ENCODE measurements around the gene COTL1.

COTL1 gene

GRCh38 chr16:84617791-84618580 is at the start of gene COTL1:
COTL1 (minus strand) TSS chr16:84618078; CDS start chr16:84617914, 164 bp downstream.
- peak; percentile 97 for DNase-seq

GRCh38 chr16:84665843-84666242 is 48.0 kb upstream of the COTL1 start:
- DNase-seq, result no peak

- no peak for DNase-seq
Observed at GRCh38 chr16:84665359-84665758, 47.5 kb upstream of the COTL1 start.

- no peak for DNase-seq
Observed at GRCh38 chr16:84663433-84664101, 45.7 kb upstream of the COTL1 start.

- no peak for DNase-seq
Observed at GRCh38 chr16:84662471-84662870, 44.6 kb upstream of the COTL1 start.

- no peak for DNase-seq
Observed at GRCh38 chr16:84661418-84662060, 43.7 kb upstream of the COTL1 start.

- no peak for DNase-seq
Observed at GRCh38 chr16:84660973-84661372, 43.1 kb upstream of the COTL1 start.

- no peak for DNase-seq
Observed at GRCh38 chr16:84659656-84660300, 41.9 kb upstream of the COTL1 start.

GRCh38 chr16:84658690-84659089 is 40.8 kb upstream of the COTL1 start:
- no peak for DNase-seq

- no peak for DNase-seq
Observed at GRCh38 chr16:84657229-84657837, 39.5 kb upstream of the COTL1 start.

GRCh38 chr16:84656649-84657048 is 38.8 kb upstream of the COTL1 start:
- no peak for DNase-seq

- no peak for DNase-seq
Observed at GRCh38 chr16:84654998-84655397, 37.1 kb upstream of the COTL1 start.

GRCh38 chr16:84654238-84654637 is 36.4 kb upstream of the COTL1 start:
- no peak for DNase-seq

- DNase-seq, result peak; percentile 11
Observed at GRCh38 chr16:84652566-84652965, 34.7 kb upstream of the COTL1 start.

- DNase-seq, result no peak
Observed at GRCh38 chr16:84650062-84650991, 32.4 kb upstream of the COTL1 start.

GRCh38 chr16:84649511-84649861 is 31.6 kb upstream of the COTL1 start:
- DNase-seq, result no peak

- DNase-seq, result peak; percentile 39
Observed at GRCh38 chr16:84648595-84649510, 31.0 kb upstream of the COTL1 start.

GRCh38 chr16:84647828-84648594 is 30.1 kb upstream of the COTL1 start, which contains the start of gene KLHL36:
KLHL36 (plus strand) TSS chr16:84648511; CDS start chr16:84650868, 2,357 bp downstream.
- peak; percentile 74 for DNase-seq

- no peak for DNase-seq
Observed at GRCh38 chr16:84643674-84644073, 25.8 kb upstream of the COTL1 start.

- no peak for DNase-seq
Observed at GRCh38 chr16:84643180-84643583, 25.3 kb upstream of the COTL1 start.
